Endodermal cell (in vitro differentiated cells): ENCODE measurements around the gene YWHAG. TPM values are rescaled to one million over a fixed set of nuclear protein-coding genes. Genes with fewer than 3 reads are reported as not detected.
"Not testable (repeated sequence)": the region's sequence is repeated elsewhere in the genome, so short reads cannot be mapped to it uniquely, and the experiment has no call there.

Source experiments
- DNase-seq: peaks from one replicate; pipeline ENCODE4 v3.0.0-alpha.2; 2017
- H3K27ac ChIP-seq: 2 replicates; pipeline ENCODE4 v1.5.1; 2013; ENCODE audit warnings: mild to moderate bottlenecking, low read depth, low read length, moderate library complexity
- H3K27me3 ChIP-seq: 2 replicates; pipeline ENCODE4 v1.6.1; 2013; ENCODE audit warnings: mild to moderate bottlenecking, low read length, moderate library complexity; ENCODE audit not compliant: insufficient read depth, control insufficient read depth, poor library complexity, severe bottlenecking
- H3K36me3 ChIP-seq: 2 replicates; pipeline ENCODE4 v1.7.0; 2013; ENCODE audit warnings: mild to moderate bottlenecking, low read length, moderate library complexity; ENCODE audit not compliant: control insufficient read depth, insufficient read depth
- H3K4me1 ChIP-seq: one replicate; pipeline ENCODE4 v1.7.0; 2013; ENCODE audit warnings: low read length; ENCODE audit not compliant: control insufficient read depth, insufficient read depth
- H3K4me3 ChIP-seq: 2 replicates; pipeline ENCODE4 v1.5.1; 2013; ENCODE audit warnings: mild to moderate bottlenecking, low read length, moderate library complexity
- H3K9ac ChIP-seq: 2 replicates; pipeline ENCODE4 v1.6.1; 2013; ENCODE audit warnings: mild to moderate bottlenecking, low read length, moderate library complexity; ENCODE audit not compliant: poor library complexity, severe bottlenecking; ENCODE audit errors: extremely low read depth
- H3K9me3 ChIP-seq: 2 replicates; pipeline ENCODE4 v1.6.1; 2013; ENCODE audit warnings: mild to moderate bottlenecking, low read length, moderate library complexity; ENCODE audit not compliant: control insufficient read depth
- H3K27ac Mint-ChIP-seq: 2 replicates; pipeline ENCODE4 v1.8.0; 2020; ENCODE audit warnings: mixed read lengths
- H3K27me3 Mint-ChIP-seq: 2 replicates; pipeline ENCODE4 v1.8.0; 2021; ENCODE audit warnings: mild to moderate bottlenecking, mixed read lengths; ENCODE audit not compliant: insufficient read depth
- H3K36me3 Mint-ChIP-seq: 2 replicates; pipeline ENCODE4 v1.8.0; 2020; ENCODE audit warnings: low read depth, mixed read lengths
- H3K4me1 Mint-ChIP-seq: 2 replicates; pipeline ENCODE4 v1.8.0; 2020; ENCODE audit warnings: mixed read lengths
- H3K4me3 Mint-ChIP-seq: 2 replicates; pipeline ENCODE4 v1.8.0; 2020; ENCODE audit warnings: mild to moderate bottlenecking, moderate library complexity, mixed read lengths
- H3K9me3 Mint-ChIP-seq: 2 replicates; pipeline ENCODE4 v1.8.0; 2020; ENCODE audit warnings: mild to moderate bottlenecking, mixed read lengths
- CTCF ChIP-seq: fragments of 200-600 bp; sonication (generic); conservative IDR thresholded peaks from 2 replicates; pipeline ENCODE4 v1.5.0; 2021; ENCODE audit warnings: antibody characterized with exemption, mild to moderate bottlenecking
- WGBS, 2 experiments: methylation state at CpG; one replicate each; pipeline versions ENCODE4 v1.1.5 to v1.1.7; 2013; ENCODE audit warnings: missing lambda C conversion rate in 2 of 2, mixed read lengths in 1 of 2; ENCODE audit not compliant: insufficient coverage in 1 of 2, insufficient read length in 1 of 2; 5-methylcytosine and 5-hydroxymethylcytosine counted together
- total RNA-seq, 2 donors: library from RNA; stranded (reverse); fragmentation: NEBNext Ultra II Directional in 1 of 2; extraction: Animal tissue kit (Norgen Biotek cat#: 25700) in 1 of 2; gene quantifications; 2 replicates in 1 of 2; 3 replicates in 1 of 2; pipeline ENCODE4 v1.2.1, GENCODE V29; 2021

Gene YWHAG
- total RNA-seq, 2 donors from 2014 or later = 148 TPM

- TF ChIP-seq CTCF = no peak
- WGBS, 2 experiments = 96% methylated on average over 7 to 9 of the region's 9 CpGs
Observed at GRCh38 chr7:76405738-76406137, 46.9 kb upstream of the YWHAG start.

GRCh38 chr7:76403780-76404494, 45.1 kb upstream of the YWHAG start:
- no peak for DNase-seq
- 88 to 94% methylated on average over 8 to 9 of the region's 10 CpGs for WGBS, 2 experiments
- no peaks in the 10 kb centered on the region for H3K27me3 Mint-ChIP-seq
- H3K36me3 Mint-ChIP-seq = peaks cover 5% of the 10 kb centered on the region
- Histone ChIP-seq H3K9ac (no peak overlapping the region), H3K36me3 (no peaks in the 10 kb centered on the region), H3K9me3 (no peaks in the 10 kb centered on the region), H3K4me1 (peaks cover 5% of the 10 kb centered on the region), H3K4me3 (no peak overlapping the region), H3K27ac (no peak overlapping the region), H3K27me3 (no peaks in the 10 kb centered on the region)
- H3K9me3 Mint-ChIP-seq = no peaks in the 10 kb centered on the region
- peaks cover 16% of the 10 kb centered on the region for H3K4me1 Mint-ChIP-seq
- no peak for TF ChIP-seq CTCF
- no peak overlapping the region for H3K4me3 Mint-ChIP-seq
- H3K27ac Mint-ChIP-seq = no peak overlapping the region

More at GRCh38 chr7:76405738-76406137, 46.9 kb upstream of the YWHAG start:
- no peak overlapping the region for H3K27ac ChIP-seq
- H3K9me3 ChIP-seq = no peaks in the 10 kb centered on the region
- Mint-ChIP-seq H3K4me3 (no peak overlapping the region), H3K27ac (no peak overlapping the region), H3K27me3 (no peaks in the 10 kb centered on the region), H3K36me3 (peaks cover 5% of the 10 kb centered on the region), H3K4me1 (peaks cover 22% of the 10 kb centered on the region), H3K9me3 (no peaks in the 10 kb centered on the region)
- H3K36me3 ChIP-seq = no peaks in the 10 kb centered on the region
- DNase-seq = no peak
- no peak overlapping the region for H3K4me3 ChIP-seq
- no peaks in the 10 kb centered on the region for H3K27me3 ChIP-seq
- peaks cover 5% of the 10 kb centered on the region for H3K4me1 ChIP-seq
- no peak overlapping the region for H3K9ac ChIP-seq

- H3K4me3 Mint-ChIP-seq, H3K36me3 Mint-ChIP-seq, H3K9me3 Mint-ChIP-seq: not testable (repeated sequence)
Observed at GRCh38 chr7:76403097-76403496, 44.3 kb upstream of the YWHAG start.

More at GRCh38 chr7:76403097-76403496, 44.3 kb upstream of the YWHAG start:
- not testable (repeated sequence) for H3K36me3 ChIP-seq, H3K27me3 Mint-ChIP-seq, H3K27me3 ChIP-seq, H3K9ac ChIP-seq, H3K4me3 ChIP-seq, H3K27ac ChIP-seq, H3K27ac Mint-ChIP-seq, H3K4me1 ChIP-seq, H3K4me1 Mint-ChIP-seq, DNase-seq, H3K9me3 ChIP-seq
- WGBS, 2 experiments = 92 to 93% methylated on average over 5 to 8 of the region's 8 CpGs
